HTERT RPE-1 (cell line): Measurements from ENCODE around the gene PYGB.

Experiments
- in situ Hi-C: fragments of 300-500 bp; cut with MboI; formaldehyde crosslinking; loops from 4 replicates; pipeline ENCODE4 v1.14.3; 2020; ENCODE audit warnings: low sequenced_read_pairs

PYGB gene

DNA sequence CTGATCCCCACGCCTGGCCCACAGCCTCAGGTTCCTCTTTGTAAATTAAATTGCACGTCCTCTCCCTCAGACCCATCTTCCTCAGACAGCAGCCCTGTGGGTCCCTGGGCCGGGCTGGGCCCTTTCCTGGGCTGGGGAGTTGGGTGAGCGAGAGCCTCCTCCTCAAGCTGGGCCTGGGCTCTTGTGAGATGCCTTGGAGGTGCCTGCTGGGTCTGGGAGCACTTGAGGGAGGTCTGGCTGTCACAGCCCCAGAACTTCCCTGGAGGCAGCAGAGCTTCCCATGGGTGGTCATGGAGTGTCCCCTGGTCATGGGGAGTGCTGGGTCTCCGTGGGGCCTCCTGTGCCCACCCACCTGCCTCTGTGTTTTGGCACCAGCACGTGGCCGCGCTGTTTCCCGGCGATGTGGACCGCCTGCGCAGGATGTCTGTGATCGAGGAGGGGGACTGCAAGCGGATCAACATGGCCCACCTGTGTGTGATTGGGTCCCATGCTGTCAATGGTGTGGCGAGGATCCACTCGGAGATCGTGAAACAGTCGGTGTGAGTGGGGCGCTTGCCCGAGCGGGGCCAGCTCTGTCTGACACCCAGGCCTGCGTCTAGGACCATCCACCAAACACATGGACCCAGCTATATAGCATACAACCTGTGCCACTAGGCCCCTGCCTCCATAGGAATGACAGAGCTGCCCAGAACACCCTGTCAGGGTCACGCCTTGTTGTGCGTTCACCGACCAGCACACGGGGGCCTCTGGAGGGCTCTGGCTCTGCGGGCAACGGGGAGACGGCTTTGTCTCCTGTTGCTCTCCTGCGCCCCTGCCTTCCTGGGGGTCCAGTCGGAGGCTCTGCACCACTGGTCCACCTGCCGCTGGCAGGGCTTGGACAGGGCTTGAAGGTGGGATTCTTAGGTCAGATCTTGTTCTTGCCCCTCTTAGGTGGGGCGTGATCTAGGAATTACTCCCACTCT is 33.0 kb downstream of the PYGB start:
- in situ Hi-C loops = no loop called here

GRCh38 chr20:25281541-25281991 is 33.7 kb downstream of the PYGB start:
- in situ Hi-C loops = no loop called here

DNA sequence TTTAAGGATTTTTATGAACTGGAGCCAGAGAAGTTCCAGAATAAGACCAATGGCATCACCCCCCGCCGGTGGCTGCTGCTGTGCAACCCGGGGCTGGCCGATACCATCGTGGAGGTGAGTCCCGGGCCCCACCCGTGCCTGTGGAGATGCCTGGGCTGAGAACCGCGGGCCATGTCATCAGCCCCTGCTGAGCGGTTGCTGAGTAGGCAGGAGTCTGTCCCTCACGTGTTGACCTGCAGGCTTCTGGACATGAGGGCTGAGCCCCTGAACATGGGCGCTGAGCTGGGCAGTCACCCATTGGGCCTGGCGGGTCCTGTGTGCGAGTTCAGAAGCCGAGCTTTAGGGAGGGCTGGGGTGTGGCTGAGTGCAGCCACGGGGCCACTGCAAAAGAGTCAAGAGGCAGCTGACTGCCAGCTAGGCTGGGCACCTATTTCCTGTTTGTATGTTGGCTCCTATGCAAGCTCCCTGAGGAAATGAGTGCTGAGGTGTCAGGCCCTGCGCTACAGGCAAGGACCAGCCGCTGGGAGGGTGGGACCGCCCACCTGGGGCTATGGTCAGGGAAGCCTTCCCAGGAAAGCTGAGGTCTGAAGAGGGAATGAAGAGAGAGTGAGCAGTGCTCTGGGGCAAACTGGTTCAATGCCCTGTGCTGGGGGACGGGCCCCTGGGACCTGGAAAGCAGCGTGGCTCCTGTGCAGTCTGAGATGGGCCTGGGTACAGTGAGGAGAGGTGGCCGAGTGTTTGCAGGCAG is 34.3 kb downstream of the PYGB start:
- in situ Hi-C loops = no loop called here

GRCh38 chr20:25282796-25283195 is 34.9 kb downstream of the PYGB start:
- in situ Hi-C loops = no loop called here

DNA sequence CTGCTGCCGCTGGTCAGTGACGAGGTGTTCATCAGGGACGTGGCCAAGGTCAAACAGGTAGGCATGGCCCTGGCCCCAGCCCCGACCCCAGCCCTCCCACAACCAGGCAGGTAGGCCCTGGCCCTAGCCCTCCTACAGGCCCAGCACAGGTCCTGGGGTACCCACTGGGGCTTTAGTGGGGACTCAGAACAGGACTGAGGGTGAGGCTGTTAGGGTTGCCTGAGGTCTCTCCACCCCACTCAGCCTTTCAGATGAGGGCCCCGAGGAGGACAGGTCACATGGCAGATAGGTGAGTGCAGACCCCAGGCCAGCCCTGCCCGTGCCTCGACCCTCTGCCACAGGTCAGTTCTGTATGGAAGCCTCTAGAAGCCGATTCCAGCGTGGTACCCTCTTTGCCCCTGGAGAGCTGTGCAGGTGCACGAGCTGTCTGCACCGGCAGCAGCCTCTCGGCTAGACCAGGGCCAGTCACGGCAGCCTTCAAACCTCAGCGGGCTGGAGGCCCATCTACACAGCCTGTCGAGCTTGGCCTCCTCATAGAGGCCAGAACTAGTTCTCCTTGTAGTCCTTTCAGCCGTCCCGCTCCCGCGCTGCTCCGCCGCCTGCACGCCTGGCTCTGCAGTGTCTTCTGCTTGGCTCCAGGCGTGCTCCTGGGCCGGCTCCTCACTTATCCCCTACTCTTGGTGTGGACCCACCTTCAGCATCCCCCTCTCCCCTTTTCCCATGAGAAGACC is 35.5 kb downstream of the PYGB start:
- in situ Hi-C loops = no loop called here

- in situ Hi-C loops = no loop called here
These were observed 36.3 kb downstream of the PYGB start for GRCh38 chr20:25284131-25284601.

DNA sequence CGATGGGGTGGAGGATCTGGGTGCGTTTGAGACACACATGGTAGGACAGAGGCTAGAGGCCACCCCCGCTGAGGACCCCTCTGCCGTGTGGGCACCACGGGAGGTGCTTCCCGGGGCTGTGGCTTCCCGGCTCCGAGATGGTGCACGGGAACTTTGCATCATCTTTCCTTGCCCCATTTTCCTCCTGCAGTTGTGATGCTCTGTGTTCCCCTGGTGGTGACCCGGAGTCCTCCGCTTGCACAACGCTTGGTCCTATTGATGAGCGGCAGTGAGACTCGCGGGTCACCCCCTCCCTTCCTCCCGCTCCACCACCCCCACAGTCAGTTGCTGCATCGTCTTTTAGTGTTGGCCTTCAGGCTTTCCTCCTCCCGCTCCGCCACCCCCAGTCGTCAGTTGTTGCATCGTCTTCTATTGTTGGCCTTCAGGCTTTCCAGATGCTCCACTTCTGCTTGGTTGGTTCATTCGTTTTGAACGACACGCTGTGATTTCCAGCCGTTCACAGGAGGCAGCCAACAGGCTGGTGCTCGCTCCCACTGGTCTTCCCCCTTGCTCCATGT is 37.3 kb downstream of the PYGB start:
- in situ Hi-C loops = no loop called here

DNA sequence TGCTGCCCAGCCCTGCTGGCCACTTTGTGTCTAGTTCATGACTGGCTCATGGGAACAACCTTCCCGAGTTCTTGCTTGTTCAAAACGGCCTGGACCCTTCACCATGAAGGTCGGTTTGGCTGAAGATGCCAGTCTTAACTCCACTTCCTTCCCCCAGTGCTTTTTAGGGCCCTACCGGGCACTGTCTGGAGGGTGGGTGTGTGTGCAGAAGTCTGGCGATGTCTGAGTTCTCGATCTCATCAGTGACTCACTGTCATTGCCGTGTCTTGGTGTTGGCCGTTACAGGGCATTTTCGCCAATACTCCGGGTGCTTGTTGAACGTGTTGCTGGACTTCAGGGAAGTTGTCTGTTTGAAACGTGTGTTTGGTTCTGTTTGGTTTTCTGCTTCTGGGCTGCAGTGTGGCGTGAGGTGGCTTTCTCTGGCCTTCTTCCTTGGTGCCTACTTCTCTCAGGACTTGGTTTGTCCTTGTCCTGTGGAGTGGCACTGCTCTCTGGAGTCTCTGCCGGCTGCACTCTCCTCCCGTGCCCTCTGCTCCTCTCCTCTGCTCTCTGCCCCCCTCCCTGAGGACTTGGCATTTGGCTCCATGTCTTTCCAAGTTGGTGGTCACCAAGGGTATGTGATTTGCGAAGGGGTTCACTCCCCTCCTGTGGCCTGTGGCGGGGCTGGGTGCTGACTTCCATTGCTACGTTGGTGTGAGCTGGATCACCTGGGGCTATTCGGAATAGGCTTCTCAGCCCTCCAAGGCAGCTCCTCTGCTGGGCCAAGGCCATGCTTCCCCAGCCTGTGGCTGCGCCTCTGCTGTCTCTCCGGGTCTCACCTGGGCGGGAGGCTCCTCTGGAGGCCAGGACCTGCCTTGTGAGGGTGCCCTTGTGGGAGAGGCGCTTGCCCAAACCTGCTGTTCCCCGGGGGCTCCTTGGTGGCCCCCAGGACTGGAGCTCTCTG is 38.2 kb downstream of the PYGB start:
- in situ Hi-C loops = no loop called here

GRCh38 chr20:25286917-25287316 is 39.0 kb downstream of the PYGB start:
- in situ Hi-C loops = no loop called here

DNA sequence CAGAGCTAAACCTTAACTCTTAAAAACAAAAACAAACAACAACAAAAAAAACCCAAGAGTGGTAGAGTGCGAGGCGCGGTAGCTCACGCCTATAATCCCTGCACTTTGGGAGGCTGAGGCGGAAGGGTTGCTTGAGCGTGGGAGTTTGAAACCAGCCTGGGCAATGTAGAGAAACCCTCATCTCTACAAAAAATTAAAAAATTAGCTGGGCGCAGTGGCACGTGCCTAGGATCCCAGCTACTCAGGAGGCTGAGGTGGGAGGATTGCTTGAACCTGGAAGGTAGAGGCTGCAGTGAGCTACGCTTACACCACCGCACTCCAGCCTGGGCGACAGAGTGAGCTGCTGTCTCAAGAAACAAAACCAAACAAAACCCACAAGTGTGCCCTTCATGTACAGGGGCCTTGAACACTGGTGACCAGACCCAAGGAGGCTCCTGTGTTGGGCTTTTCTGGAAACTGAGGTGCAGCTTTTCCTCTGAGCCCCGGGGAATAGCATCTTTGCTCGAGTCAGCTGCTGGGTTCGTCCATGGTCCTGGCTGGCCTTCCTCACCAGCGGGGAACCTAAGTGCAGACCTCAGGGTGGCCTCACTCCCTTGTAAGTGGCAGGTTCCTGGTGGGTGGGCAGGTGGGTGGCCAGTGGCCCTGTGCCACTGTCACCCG is 39.9 kb downstream of the PYGB start:
- in situ Hi-C loops = no loop called here

DNA sequence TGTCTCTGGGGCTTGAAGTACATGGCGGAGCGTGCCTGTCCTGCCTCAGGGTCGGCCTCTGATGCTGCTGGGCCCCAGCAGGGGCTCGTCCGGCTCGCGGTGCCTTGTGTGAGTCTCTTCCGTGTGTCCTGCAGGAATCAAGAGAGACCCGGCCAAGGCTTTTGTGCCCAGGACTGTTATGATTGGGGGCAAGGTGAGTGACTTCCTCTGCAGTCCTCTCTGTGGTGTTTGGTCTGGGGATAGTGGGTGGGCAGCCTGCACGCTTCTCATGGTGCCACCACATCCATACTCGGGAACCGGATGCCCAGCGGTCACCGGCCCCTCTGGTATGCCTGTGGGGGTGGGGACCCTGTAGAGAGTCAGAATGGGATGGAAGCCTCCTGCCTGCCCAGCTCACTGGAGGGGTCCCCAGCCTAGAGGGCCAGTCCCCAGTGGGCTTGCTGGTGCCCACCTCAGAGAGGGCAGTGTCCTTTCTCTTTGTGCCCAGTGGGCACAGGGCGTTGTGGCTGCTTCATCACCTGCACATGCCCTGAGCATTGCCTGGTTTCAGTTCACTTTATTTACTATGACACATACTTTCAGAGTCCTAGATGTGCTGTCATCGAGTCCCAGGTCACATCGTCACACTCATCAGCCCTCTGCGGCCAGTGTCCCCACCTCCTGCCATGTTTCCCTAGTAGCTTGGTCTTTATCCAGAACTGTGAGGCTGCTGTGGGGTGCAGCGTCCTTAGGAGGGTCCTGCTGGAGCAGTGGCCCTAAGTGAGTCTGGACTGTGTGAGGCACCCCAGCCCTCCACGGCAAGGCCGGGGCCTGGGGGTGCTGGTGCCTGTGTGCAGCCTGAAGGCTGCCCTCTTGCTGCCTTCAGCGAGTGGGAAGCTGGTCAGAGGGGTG is 40.7 kb downstream of the PYGB start:
- in situ Hi-C loops = no loop called here

GRCh38 chr20:25289886-25290597 is 42.2 kb downstream of the PYGB start:
- in situ Hi-C loops = no loop called here

DNA sequence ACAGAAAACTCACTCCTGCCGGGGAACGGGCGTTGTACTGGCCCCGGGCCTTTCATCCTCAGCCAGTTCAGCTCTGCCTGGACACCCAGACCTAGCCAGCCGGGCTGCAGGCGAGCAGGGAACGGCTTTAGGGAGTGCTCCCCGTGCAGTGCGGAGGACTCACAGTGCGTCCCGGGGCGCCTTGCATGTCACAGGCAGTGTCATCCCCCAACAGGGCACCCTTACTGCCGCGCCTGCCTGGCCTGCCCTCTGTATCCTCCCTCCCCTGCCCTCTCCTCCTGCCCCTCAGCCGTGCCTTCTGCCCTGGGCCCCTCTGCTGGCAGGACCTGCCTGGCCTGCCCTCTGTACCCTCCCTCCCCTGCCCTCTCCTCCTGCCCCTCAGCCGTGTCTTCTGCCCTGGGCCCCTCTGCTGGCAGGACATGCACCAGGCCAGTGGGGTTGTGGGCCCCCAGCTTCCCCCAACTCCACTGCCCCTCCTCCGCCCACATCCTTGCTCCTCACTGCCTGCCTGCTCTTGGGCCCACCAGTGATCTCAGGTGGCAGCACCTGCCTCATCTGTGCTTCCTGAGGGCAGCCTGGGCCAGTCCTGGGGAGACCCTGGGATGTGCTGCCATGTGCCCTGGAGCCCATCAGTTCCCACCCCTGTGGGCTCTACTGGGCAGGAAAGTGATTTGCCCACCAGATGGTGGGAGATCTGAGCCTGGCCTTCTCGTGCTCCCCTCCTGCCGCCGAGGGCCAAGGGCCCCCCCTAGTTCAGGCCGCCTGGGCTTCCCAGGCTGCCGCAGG is 43.0 kb downstream of the PYGB start:
- in situ Hi-C loops = no loop called here

DNA sequence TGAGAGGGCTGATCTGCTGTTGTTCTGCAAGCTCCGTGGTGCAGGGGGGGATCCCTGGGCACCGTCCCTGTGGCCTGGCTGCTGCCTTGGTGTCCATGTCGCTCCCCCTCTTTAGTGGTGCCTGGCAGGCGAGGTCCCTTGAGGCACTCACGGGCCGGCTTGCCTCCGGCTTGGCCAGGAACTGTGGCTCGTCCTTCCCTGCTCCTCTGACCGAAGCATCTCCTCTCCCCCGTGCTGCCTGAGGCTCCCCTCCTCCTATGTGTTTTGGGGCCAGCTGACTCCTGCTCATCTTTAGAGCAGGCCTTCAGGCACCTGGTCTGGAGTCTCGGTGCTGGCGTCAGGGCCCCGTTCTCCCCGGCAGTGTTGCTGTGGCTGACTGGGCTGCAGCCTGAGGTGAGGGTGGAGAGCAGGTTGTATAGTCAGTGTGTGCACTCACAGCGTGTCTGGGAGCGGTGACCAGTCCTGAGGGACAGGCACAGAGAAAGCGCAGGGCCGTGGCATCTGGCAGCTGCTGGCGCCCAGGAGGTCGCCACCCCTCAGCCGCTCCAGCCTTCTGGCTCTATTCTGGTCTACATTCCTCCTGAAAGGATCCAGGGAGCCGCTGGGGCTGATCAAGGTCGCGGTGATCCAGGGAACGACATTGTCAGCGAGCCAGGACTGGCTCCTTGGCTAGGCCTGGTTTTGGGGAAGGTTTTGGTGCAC is 43.7 kb downstream of the PYGB start:
- in situ Hi-C loops = no loop called here

DNA sequence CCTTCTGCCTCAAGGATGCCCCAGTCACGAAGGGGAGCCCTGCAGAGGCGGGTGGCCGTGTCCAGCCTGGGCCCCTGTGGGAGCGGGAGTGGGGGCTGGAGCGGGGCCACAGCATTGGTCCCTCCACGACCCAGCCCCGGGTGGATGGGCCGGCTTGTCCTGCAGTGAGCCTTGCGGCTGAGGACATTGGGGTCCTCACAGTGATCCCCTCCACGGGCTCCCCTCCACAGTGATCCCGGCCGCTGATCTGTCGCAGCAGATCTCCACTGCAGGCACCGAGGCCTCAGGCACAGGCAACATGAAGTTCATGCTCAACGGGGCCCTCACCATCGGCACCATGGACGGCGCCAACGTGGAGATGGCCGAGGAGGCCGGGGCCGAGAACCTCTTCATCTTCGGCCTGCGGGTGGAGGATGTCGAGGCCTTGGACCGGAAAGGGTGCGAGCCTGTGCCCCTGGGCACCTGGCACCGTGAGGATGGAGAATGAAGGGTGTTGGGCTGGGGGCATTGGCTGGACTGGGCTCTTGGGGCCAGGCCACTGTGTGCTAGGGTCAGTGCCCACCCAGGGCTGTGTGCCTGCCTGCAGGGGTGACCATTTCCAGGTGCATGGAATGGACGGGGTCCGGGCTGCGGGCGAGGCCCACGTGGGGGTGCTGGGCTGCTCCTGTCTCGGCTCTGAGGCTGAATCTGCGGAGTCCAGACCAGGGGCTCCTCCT is 44.4 kb downstream of the PYGB start:
- in situ Hi-C loops = no loop called here

DNA sequence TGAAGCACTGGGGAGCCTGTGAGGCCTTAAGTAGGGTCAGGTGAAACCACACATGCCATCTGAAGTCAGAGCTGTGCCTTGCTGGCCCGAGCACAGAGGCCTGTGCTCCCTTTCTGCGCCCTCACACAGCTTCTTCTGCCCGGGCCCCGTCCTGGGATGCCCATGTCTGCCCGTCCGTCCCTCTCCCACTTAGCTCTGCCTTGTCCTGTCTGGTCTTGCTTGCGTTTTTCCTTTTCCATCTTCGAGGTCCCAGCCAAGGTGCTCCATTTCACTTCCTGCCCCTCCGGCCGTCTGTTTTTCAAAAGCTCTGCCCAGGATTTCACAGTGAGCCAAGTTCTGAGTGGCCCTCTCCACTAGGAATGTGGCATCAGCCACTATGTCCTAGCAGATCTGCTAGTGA is 45.6 kb downstream of the PYGB start:
- in situ Hi-C loops = no loop called here
